GM10266 (cell line): Measurements from ENCODE around the gene BFSP1.

Experiments
- DNase-seq: peaks from one replicate; pipeline ENCODE4 v3.0.0; 2012; ENCODE audit errors: extremely low spot score
- TF ChIP-seq, protein P1 (sequence below): IDR thresholded peaks from 2 replicates; pipeline ENCODE4 v1.5.1; 2012; ENCODE audit warnings: mild to moderate bottlenecking, low read depth; ENCODE audit not compliant: control insufficient read depth, insufficient read depth; ENCODE audit errors: missing control alignments

Gene BFSP1

DNA sequence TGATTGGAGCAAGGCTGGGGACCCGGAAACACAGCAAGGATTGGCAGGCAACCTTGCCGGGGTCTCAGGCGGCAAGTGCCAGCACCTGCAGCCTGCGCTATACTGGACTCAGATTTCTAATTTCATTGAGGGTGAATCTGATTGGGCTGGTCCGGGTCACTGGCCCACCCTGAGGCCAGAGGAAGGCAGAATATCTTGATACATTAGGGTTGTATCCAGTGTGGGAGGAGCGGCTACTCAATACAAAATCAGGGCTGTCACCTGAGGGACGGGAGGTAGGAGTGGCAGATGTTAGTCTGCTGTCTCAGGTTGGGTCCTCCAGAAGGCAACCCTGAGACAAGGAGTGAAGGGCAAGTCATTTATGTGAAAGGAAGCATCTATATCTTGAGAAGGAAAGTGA lies 40.7 kb downstream of the BFSP1 start:
- TF ChIP-seq, protein P1, sequence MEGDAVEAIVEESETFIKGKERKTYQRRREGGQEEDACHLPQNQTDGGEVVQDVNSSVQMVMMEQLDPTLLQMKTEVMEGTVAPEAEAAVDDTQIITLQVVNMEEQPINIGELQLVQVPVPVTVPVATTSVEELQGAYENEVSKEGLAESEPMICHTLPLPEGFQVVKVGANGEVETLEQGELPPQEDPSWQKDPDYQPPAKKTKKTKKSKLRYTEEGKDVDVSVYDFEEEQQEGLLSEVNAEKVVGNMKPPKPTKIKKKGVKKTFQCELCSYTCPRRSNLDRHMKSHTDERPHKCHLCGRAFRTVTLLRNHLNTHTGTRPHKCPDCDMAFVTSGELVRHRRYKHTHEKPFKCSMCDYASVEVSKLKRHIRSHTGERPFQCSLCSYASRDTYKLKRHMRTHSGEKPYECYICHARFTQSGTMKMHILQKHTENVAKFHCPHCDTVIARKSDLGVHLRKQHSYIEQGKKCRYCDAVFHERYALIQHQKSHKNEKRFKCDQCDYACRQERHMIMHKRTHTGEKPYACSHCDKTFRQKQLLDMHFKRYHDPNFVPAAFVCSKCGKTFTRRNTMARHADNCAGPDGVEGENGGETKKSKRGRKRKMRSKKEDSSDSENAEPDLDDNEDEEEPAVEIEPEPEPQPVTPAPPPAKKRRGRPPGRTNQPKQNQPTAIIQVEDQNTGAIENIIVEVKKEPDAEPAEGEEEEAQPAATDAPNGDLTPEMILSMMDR: no peak
- no peak for DNase-seq

DNA sequence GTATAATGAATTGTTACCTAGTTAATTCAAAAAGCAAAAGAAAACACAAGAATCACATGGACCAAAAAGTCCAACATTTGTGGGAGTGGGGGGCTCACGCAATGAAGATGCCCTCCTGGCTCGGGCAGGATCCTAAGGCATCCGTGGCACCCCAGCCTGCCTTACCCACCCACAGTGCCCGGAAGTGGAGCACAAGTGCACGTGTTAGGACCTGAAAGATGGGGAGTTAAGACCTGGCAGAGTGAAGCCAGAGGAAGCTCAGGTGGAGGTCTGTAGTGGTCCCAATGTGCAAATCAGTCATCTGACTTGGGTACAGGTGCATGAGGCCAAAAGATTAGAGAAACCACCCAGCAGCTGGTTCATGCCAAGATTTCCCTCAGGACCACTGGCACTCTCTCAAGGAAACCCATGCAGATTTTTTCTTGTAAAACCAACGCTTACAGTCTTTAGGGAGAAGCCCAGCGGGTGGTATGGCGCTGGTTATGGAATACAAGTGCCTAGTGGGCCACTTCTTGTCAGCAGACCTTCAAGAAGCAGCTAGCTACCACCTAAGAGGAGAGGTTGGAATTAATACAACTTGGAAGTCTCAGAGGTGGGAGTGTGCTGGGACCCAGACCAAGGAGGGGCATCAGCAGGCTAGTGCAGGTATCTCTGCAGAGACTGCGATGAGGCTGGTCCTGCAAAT lies 42.1 kb downstream of the BFSP1 start:
- TF ChIP-seq, protein P1: no peak
- DNase-seq: no peak

DNA sequence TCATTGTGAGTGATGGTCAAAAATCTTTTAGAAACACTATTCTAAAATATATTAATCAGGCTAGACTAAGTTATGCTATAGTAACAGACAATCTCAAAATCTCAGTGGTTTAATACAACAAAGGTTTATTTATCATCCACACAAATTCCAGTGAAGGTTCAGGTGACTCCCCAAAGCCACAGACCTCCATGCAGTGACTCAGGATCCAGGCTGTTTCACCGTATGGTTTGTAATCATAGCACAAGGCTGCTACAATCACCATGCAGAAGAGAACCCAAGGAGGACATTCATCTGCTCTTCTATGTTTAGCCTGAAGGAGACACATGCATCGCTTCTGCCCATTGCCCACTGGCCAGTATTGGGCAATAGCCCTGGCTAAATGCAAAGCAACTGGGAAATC lies 46.2 kb downstream of the BFSP1 start:
- TF ChIP-seq, protein P1: no peak
- DNase-seq: no peak

GRCh38 chr20:17482536-17482935 lies 48.6 kb downstream of the BFSP1 start:
- TF ChIP-seq, protein P1: no peak
- DNase-seq: no peak

- TF ChIP-seq, protein P1: no peak
- no peak for DNase-seq
Observed at GRCh38 chr20:17481661-17482060, 49.5 kb downstream of the BFSP1 start.

- TF ChIP-seq, protein P1: no peak
- no peak for DNase-seq
Observed at GRCh38 chr20:17480696-17481095, 50.5 kb downstream of the BFSP1 start.

- DNase-seq: no peak
- TF ChIP-seq, protein P1: no peak
Observed at GRCh38 chr20:17479063-17479657, 52.0 kb downstream of the BFSP1 start.
